Measurements from ENCODE around the gene DPH5. TPM values are rescaled to one million over a fixed set of nuclear protein-coding genes. Genes with fewer than 3 reads are reported as not detected.
"Not testable (repeated sequence)": the region's sequence is repeated elsewhere in the genome, so short reads cannot be mapped to it uniquely, and the experiment has no call there.

The DPH5 gene
- polyA plus RNA-seq, 1 of the 3 experiments (the other 2 are of a cell fraction) = 36.6 TPM

- Histone ChIP-seq H3F3A (replicated peaks; ENCODE audit: insufficient read depth) (peaks cover 8% of the 10 kb centered on the region), H3K27me3 (ENCODE audit: insufficient read depth) (no peaks in the 10 kb centered on the region), H3K79me2 (ENCODE audit: insufficient read depth) (peaks cover 5% of the 10 kb centered on the region; the same call in 1 of the 2 replicates), H3K4me3 (ENCODE audit: low read depth in 2 of 2, low read length in 1 of 2) (no peak overlapping the region), H3K9me3 (no peaks in the 10 kb centered on the region), H3K9me2 (no peaks in the 10 kb centered on the region), H3K36me3 (replicated peaks in 1 of 2; ENCODE audit: control insufficient read depth in 1 of 2, insufficient read depth in 2 of 2, low read length in 1 of 2) (peaks cover 14 to 18% of the 10 kb centered on the region in 2 experiments), H3K9ac (no peak overlapping the region), H3K4me1 (ENCODE audit: control insufficient read depth in 1 of 2, insufficient read depth in 2 of 2, low read depth in 1 of 2, low read length in 1 of 2) (peaks cover 12 to 14% of the 10 kb centered on the region in 2 experiments; a peak in 3 of 4 replicates), H2AFZ (ENCODE audit: low read depth) (no peak overlapping the region), H4K20me1 (ENCODE audit: insufficient read depth) (no peaks in the 10 kb centered on the region; the same call in 1 of the 2 replicates), H3K27ac (ENCODE audit: low read depth in 2 of 2, low read length in 1 of 2) (no peak overlapping the region), H3K4me2 (no peak overlapping the region)
- no peak for DNase-seq
- ChIA-PET CTCF (interaction anchor here (1.3 to 2.4 kb wide), 2 partner anchors 24 to 334 kb away, joined by 7 to 8 read pairs; no protein-coding TSS in a partner anchor), POLR2A (no interaction called here)
- no peak for TF ChIP-seq SMC3 (IDR thresholded peaks at IDR 0.05; ENCODE audit: low read depth, low read length)
- no peak for TF ChIP-seq RFX5 (IDR thresholded peaks at IDR 0.05; ENCODE audit: low read length)
- TF ChIP-seq FOXJ3 (CRISPR knock-in tag; IDR thresholded peaks at IDR 0.05) = no peak
- TF ChIP-seq FOXM1 (IDR thresholded peaks at IDR 0.05; ENCODE audit: low read depth) = no peak
- TF ChIP-seq EP300 (IDR thresholded peaks at IDR 0.05; ENCODE audit: borderline replicate concordance in 1 of 2, low read depth in 1 of 2, low read length in 1 of 2) = no peak
- TF ChIP-seq GATA2 (CRISPR knock-in tag; IDR thresholded peaks at IDR 0.05) = no peak
- TF ChIP-seq ELF1 (IDR thresholded peaks at IDR 0.05) = no peak
- no peak for TF ChIP-seq ZBTB33 (IDR thresholded peaks at IDR 0.05; ENCODE audit: borderline replicate concordance, low read depth)
- no peak for TF ChIP-seq CTCF (IDR thresholded peaks at IDR 0.05)
- no peak for TF ChIP-seq RCOR1 (IDR thresholded peaks at IDR 0.05; ENCODE audit: low read length)
- TF ChIP-seq NRF1 (IDR thresholded peaks at IDR 0.05; ENCODE audit: low read depth, low read length) = no peak
- TF ChIP-seq CHD2 (IDR thresholded peaks at IDR 0.05; ENCODE audit: low read length, partially characterized antibody) = no peak
- WGBS (ENCODE audit: low lambda C conversion rate) = 94% methylated on average over 2 of the region's 2 CpGs
These were observed 71.4 kb downstream of the DPH5 start for GRCh38 chr1:100953960-100954730.

GRCh38 chr1:100952970-100953369 is 72.6 kb downstream of the DPH5 start:
- H3K27me3 ChIP-seq (ENCODE audit: insufficient read depth); H3K9me2 ChIP-seq; H3K4me3 ChIP-seq (ENCODE audit: low read depth in 2 of 2, low read length in 1 of 2); H2AFZ ChIP-seq (ENCODE audit: low read depth); H4K20me1 ChIP-seq (ENCODE audit: insufficient read depth); H3K27ac ChIP-seq (ENCODE audit: low read depth in 2 of 2, low read length in 1 of 2); H3K9me3 ChIP-seq; H3K9ac ChIP-seq; H3F3A ChIP-seq (replicated peaks; ENCODE audit: insufficient read depth); DNase-seq; H3K4me2 ChIP-seq; POLR2A ChIA-PET: not testable (repeated sequence)
- peaks cover 12 to 14% of the 10 kb centered on the region in 2 experiments; a peak in 3 of 4 replicates for H3K4me1 ChIP-seq (ENCODE audit: control insufficient read depth in 1 of 2, insufficient read depth in 2 of 2, low read depth in 1 of 2, low read length in 1 of 2)
- WGBS (ENCODE audit: low lambda C conversion rate) = 83% methylated on average over 1 of the region's 1 CpG
- H3K36me3 ChIP-seq (replicated peaks in 1 of 2; ENCODE audit: control insufficient read depth in 1 of 2, insufficient read depth in 2 of 2, low read length in 1 of 2) = peaks cover 14 to 16% of the 10 kb centered on the region in 2 experiments
- H3K79me2 ChIP-seq (ENCODE audit: insufficient read depth) = peaks cover 15% of the 10 kb centered on the region; the same call in 1 of the 2 replicates
- CTCF ChIA-PET = interaction anchor here (1.3 kb wide), 1 partner anchor 23 kb away, joined by 7 read pairs; no protein-coding TSS in a partner anchor

All from SK-N-SH (cell line).